Fibroblast of skin of scalp (primary cell): ENCODE data around the gene CISD3.

Source experiments
- DNase-seq: peaks from one replicate; pipeline ENCODE4 v3.0.0-alpha.2; 2013

The CISD3 gene

GRCh38 chr17:38745545-38745944 is 15.4 kb downstream of the CISD3 start:
- no peak for DNase-seq

GRCh38 chr17:38746004-38746848 is 16.1 kb downstream of the CISD3 start:
- DNase-seq: no peak

- DNase-seq: no peak
Observed at GRCh38 chr17:38746849-38747462, 16.8 kb downstream of the CISD3 start.

GRCh38 chr17:38747463-38748148 is 17.5 kb downstream of the CISD3 start:
- no peak for DNase-seq

GRCh38 chr17:38748149-38748891 is 18.2 kb downstream of the CISD3 start, which contains the start of gene PCGF2:
TSS of gene PCGF2 (minus strand) at chr17:38748336. CDS start at chr17:38740402, 7,934 bp downstream.
- DNase-seq: peak; percentile 94

- no peak for DNase-seq
Observed at GRCh38 chr17:38748892-38749222, 18.7 kb downstream of the CISD3 start.

- DNase-seq: peak; percentile 33
Observed at GRCh38 chr17:38749223-38750043, 19.3 kb downstream of the CISD3 start.

GRCh38 chr17:38750044-38750311 is 19.8 kb downstream of the CISD3 start:
- DNase-seq: no peak

- no peak for DNase-seq
Observed at GRCh38 chr17:38750312-38751121, 20.4 kb downstream of the CISD3 start.

- DNase-seq: peak; percentile 31
Observed at GRCh38 chr17:38751144-38751807, 21.1 kb downstream of the CISD3 start.

GRCh38 chr17:38751808-38752307 is 21.7 kb downstream of the CISD3 start:
- peak; percentile 90 for DNase-seq

- DNase-seq: peak; percentile 100
Observed at GRCh38 chr17:38752308-38753070, 22.3 kb downstream of the CISD3 start, which contains the start of gene PSMB3. TSS of gene PSMB3 (plus strand) at chr17:38752741. CDS start at chr17:38752827, 86 bp downstream.

GRCh38 chr17:38753071-38753506 is 22.9 kb downstream of the CISD3 start:
- no peak for DNase-seq

- peak; percentile 25 for DNase-seq
Observed at GRCh38 chr17:38761612-38762011, 31.5 kb downstream of the CISD3 start.

- DNase-seq: no peak
Observed at GRCh38 chr17:38762231-38762630, 32.1 kb downstream of the CISD3 start.

GRCh38 chr17:38766341-38766740 is 36.2 kb downstream of the CISD3 start:
- no peak for DNase-seq

GRCh38 chr17:38768417-38768816 is 38.3 kb downstream of the CISD3 start:
- no peak for DNase-seq

GRCh38 chr17:38773258-38773657 is 43.1 kb downstream of the CISD3 start:
- DNase-seq: no peak

GRCh38 chr17:38777641-38778250 is 47.6 kb downstream of the CISD3 start:
- DNase-seq: no peak
